ENCODE measurements around the gene SETX. TPM values are rescaled to one million over a fixed set of nuclear protein-coding genes. Genes with fewer than 3 reads are reported as not detected.

The SETX gene
- total and polyA plus RNA-seq, 7 donors: 8.8 to 58.2 (median 45.5) TPM

- TF ChIP-seq, protein P1, sequence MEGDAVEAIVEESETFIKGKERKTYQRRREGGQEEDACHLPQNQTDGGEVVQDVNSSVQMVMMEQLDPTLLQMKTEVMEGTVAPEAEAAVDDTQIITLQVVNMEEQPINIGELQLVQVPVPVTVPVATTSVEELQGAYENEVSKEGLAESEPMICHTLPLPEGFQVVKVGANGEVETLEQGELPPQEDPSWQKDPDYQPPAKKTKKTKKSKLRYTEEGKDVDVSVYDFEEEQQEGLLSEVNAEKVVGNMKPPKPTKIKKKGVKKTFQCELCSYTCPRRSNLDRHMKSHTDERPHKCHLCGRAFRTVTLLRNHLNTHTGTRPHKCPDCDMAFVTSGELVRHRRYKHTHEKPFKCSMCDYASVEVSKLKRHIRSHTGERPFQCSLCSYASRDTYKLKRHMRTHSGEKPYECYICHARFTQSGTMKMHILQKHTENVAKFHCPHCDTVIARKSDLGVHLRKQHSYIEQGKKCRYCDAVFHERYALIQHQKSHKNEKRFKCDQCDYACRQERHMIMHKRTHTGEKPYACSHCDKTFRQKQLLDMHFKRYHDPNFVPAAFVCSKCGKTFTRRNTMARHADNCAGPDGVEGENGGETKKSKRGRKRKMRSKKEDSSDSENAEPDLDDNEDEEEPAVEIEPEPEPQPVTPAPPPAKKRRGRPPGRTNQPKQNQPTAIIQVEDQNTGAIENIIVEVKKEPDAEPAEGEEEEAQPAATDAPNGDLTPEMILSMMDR (IDR thresholded peaks at IDR 0.05): no peak
- TF ChIP-seq POLR2A (IDR thresholded peaks at IDR 0.05) (no peak), POLR2AphosphoS5 (IDR thresholded peaks at IDR 0.05) (no peak), EP300 (IDR thresholded peaks at IDR 0.05) (no peak)
- Histone ChIP-seq H3K27me3 (no peaks in the 10 kb centered on the region), H3K4me3 (no peak overlapping the region), H3K36me3 (peaks cover 16 to 88% (median 57%) of the 10 kb centered on the region in 4 donors), H3K4me1 (peaks cover 0 to 37% (median 28%) of the 10 kb centered on the region in 4 donors), H3K9me3 (no peaks in the 10 kb centered on the region), H3K27ac (no peak overlapping the region)
- DNase-seq: no peak
- 66 to 72% methylated on average over 5 of the region's 5 CpGs for WGBS, 2 donors
- intact Hi-C loops (cut with DNase I): no loop called here
Measured at GRCh38 chr9:132348676-132349075, 6.1 kb downstream of the SETX start.

DNA sequence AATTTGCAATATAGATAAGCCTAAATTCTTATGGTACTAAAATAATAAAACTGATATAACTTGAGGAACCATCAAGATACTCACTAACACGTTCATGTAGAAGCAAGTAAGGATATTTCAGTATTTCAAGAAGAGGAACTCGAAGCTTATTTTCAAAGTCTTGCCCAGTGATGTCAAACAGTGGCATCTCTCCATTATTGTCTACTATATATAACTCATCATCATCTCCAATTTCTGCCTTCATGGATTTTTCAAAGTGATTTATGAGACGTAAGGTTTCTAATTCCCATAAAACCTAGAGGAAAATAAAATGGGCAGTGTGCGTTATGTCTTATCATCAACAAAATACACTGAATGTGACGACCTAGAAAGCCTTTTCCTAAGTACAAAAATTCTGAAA lies 8.6 kb downstream of the SETX start:
- Histone ChIP-seq H3K36me3 (peaks cover 24 to 94% (median 74%) of the 10 kb centered on the region in 4 donors), H3K4me1 (peaks cover 0 to 12% (median 4%) of the 10 kb centered on the region in 4 donors), H3K9me3 (no peaks in the 10 kb centered on the region), H3K4me3 (no peak overlapping the region), H3K27me3 (no peaks in the 10 kb centered on the region), H3K27ac (no peak overlapping the region)
- WGBS, 2 donors: 85 to 90% methylated on average over 5 of the region's 5 CpGs
- no peak for DNase-seq
- TF ChIP-seq EP300 (IDR thresholded peaks at IDR 0.05) (no peak), POLR2AphosphoS5 (IDR thresholded peaks at IDR 0.05) (no peak), POLR2A (IDR thresholded peaks at IDR 0.05) (no peak)
- TF ChIP-seq, protein P1 (IDR thresholded peaks at IDR 0.05): no peak
- intact Hi-C loops (cut with DNase I): no loop called here

DNA sequence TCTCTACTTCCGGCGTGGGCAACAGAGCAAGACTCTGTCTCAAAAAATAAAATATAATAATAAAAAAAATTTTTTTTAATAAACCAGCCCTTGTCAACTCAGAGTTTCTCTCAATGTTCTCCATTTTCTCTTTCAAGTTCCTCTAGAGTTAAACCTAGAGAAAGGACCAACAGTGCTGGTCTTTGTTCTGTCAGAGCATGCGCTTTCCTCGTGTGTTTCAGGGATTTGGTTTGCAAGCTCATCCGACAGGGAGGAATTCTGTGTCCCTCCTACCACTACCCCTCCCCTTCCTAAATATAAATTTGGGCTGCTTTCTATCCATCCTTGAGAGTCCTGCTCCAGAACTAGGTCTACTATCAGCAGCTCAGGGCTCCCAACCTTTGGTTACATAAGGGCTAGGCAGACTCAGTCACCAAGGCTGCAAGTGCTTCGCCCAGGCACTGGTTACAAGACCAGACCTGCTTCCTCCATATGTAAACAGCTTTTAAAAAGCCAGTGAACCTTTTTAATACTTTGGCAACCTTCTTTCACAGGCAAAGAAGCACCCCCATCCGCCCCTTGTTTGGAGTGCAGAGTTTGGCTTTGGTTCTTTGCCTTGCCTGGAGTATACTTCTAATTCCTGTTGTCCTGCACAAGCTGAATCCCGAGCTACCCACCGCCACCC lies 13.5 kb downstream of the SETX start:
- TF ChIP-seq POLR2AphosphoS5 (IDR thresholded peaks at IDR 0.05): no peak
- no peak for TF ChIP-seq POLR2A (IDR thresholded peaks at IDR 0.05)
- TF ChIP-seq, protein P1 (IDR thresholded peaks at IDR 0.05): no peak
- no peak for TF ChIP-seq EP300 (IDR thresholded peaks at IDR 0.05)
- no peaks in the 10 kb centered on the region for H3K27me3 ChIP-seq
- no peak overlapping the region for H3K4me3 ChIP-seq
- H3K4me1 ChIP-seq: no peaks in the 10 kb centered on the region
- DNase-seq: no peak
- WGBS, 2 donors: 88 to 93% methylated on average over 9 of the region's 9 CpGs
- intact Hi-C loops (cut with DNase I): no loop called here
- H3K27ac ChIP-seq: no peak overlapping the region
- no peaks in the 10 kb centered on the region for H3K9me3 ChIP-seq
- H3K36me3 ChIP-seq: peaks cover 24 to 100% (median 69%) of the 10 kb centered on the region in 4 donors

GRCh38 chr9:132334364-132334763 lies 20.4 kb downstream of the SETX start:
- WGBS, 2 donors: 95 to 99% methylated on average over 3 of the region's 3 CpGs
- no peak for DNase-seq
- H3K36me3 ChIP-seq: peaks cover 31 to 98% (median 64%) of the 10 kb centered on the region in 4 donors
- no peak overlapping the region for H3K27ac ChIP-seq
- no peaks in the 10 kb centered on the region for H3K27me3 ChIP-seq
- intact Hi-C loops (cut with DNase I): no loop called here
- TF ChIP-seq POLR2A (IDR thresholded peaks at IDR 0.05): no peak
- TF ChIP-seq POLR2AphosphoS5 (IDR thresholded peaks at IDR 0.05): no peak
- TF ChIP-seq, protein P1 (IDR thresholded peaks at IDR 0.05): no peak
- TF ChIP-seq EP300 (IDR thresholded peaks at IDR 0.05): no peak
- H3K9me3 ChIP-seq: no peaks in the 10 kb centered on the region
- no peak overlapping the region for H3K4me3 ChIP-seq
- H3K4me1 ChIP-seq: no peaks in the 10 kb centered on the region

All from sigmoid colon (tissue), 7 donors.